Naive thymus-derived CD4-positive, alpha-beta T cell (primary cell): ENCODE data around the gene WDR46. TPM values are rescaled to one million over a fixed set of nuclear protein-coding genes. Genes with fewer than 3 reads are reported as not detected.

ENCODE experiments used
- ATAC-seq: fragments of 150-1000 bp; cut with Tn5 transposase; 2 replicates; pipeline ENCODE4 v1.10.0; 2021; ENCODE audit warnings: mild to moderate bottlenecking, moderate library complexity
- CTCF ChIA-PET: fragments of 350-600 bp; sonication (Branson Sonifier 250); formaldehyde crosslinking; loops from one replicate; lab custom pipeline; 2021; ENCODE audit warnings: antibody characterized with exemption; lab: Charles Lee
- POLR2A ChIA-PET: fragments of 350-600 bp; sonication (Branson Sonifier 250); formaldehyde crosslinking; loops from one replicate; lab custom pipeline; 2021; ENCODE audit warnings: antibody characterized with exemption, inconsistent platforms; lab: Charles Lee
- DNase-seq, 9 donors: peaks; one replicate each; pipeline versions ENCODE4 v3.0.0 to v3.0.0-alpha.2; 2020 to 2022; ENCODE audit warnings: mixed read lengths in 1 of 9
- H3K27ac ChIP-seq: one replicate; pipeline ENCODE4 v1.7.0; 2013; ENCODE audit warnings: mild to moderate bottlenecking, low read depth, low read length, moderate library complexity
- H3K27me3 ChIP-seq, 2 donors: one replicate each; pipeline ENCODE4 v1.7.0; 2013; ENCODE audit warnings: low read length in 2 of 2, mild to moderate bottlenecking in 2 of 2, moderate library complexity in 2 of 2; ENCODE audit not compliant: control insufficient read depth in 2 of 2, insufficient read depth in 2 of 2
- H3K36me3 ChIP-seq, 3 experiments: 1 replicate in 2 of 3; 2 replicates in 1 of 3; pipeline ENCODE4 v1.7.0; 2013; ENCODE audit warnings: low read length in 3 of 3, mild to moderate bottlenecking in 3 of 3, moderate library complexity in 1 of 3; ENCODE audit not compliant: insufficient read depth in 3 of 3, control insufficient read depth in 2 of 3
- H3K4me1 ChIP-seq, 2 donors: one replicate each; pipeline ENCODE4 v1.7.0; 2013; ENCODE audit warnings: low read length in 2 of 2, mild to moderate bottlenecking in 2 of 2, moderate library complexity in 1 of 2; ENCODE audit not compliant: control insufficient read depth in 2 of 2, insufficient read depth in 2 of 2
- H3K4me3 ChIP-seq: 2 replicates; pipeline ENCODE4 v1.7.0; 2013; ENCODE audit warnings: mild to moderate bottlenecking, low read length
- H3K9me3 ChIP-seq, 3 experiments: 1 replicate in 2 of 3; 2 replicates in 1 of 3; pipeline ENCODE4 v1.7.0; 2013; ENCODE audit warnings: low read length in 3 of 3; ENCODE audit not compliant: control insufficient read depth in 2 of 3
- H3K27ac Mint-ChIP-seq, 9 donors: one replicate each; pipeline ENCODE4 v1.8.0; 2020 to 2022; ENCODE audit warnings: mixed read lengths in 9 of 9, mild to moderate bottlenecking in 8 of 9, moderate library complexity in 5 of 9, inconsistent platforms in 2 of 9
- H3K27me3 Mint-ChIP-seq, 5 donors: one replicate each; pipeline ENCODE4 v1.8.0; 2021 to 2022; ENCODE audit warnings: mixed read lengths in 5 of 5, mild to moderate bottlenecking in 1 of 5
- H3K36me3 Mint-ChIP-seq, 5 donors: one replicate each; pipeline ENCODE4 v1.8.0; 2020 to 2022; ENCODE audit warnings: mixed read lengths in 5 of 5, mild to moderate bottlenecking in 3 of 5, inconsistent platforms in 1 of 5
- H3K4me1 Mint-ChIP-seq, 7 donors: one replicate each; pipeline ENCODE4 v1.8.0; 2020 to 2022; ENCODE audit warnings: mixed read lengths in 7 of 7, mild to moderate bottlenecking in 3 of 7, inconsistent platforms in 1 of 7
- H3K4me3 Mint-ChIP-seq, 10 donors: one replicate each; pipeline ENCODE4 v1.8.0; 2020 to 2022; ENCODE audit warnings: mild to moderate bottlenecking in 10 of 10, mixed read lengths in 10 of 10, moderate library complexity in 6 of 10, inconsistent platforms in 2 of 10
- H3K9me3 Mint-ChIP-seq, 11 donors: one replicate each; pipeline ENCODE4 v1.8.0; 2020 to 2022; ENCODE audit warnings: mixed read lengths in 11 of 11, mild to moderate bottlenecking in 4 of 11, inconsistent platforms in 1 of 11, moderate library complexity in 1 of 11
- intact Hi-C, 2 donors: fragments of 100-400 bp; cut with micrococcal nuclease; formaldehyde crosslinking; loops; one replicate each; pipeline ENCODE4 v1.15.1; 2023
- polyA plus RNA-seq, 2 donors: library from polyadenylated mRNA; unstranded; fragments of 300-500 nt; fragmentation: Illumina TruSeq; gene quantifications; one replicate each; pipeline ENCODE4 v1.2.3, GENCODE V29; 2021
- total RNA-seq, 6 experiments: library from RNA in 5 of 6; stranded (reverse) in 5 of 6; gene quantifications; 1 replicate in 5 of 6; 2 replicates in 1 of 6; pipeline ENCODE4 v1.2.3 and lab custom pipeline; 2021 to 2026

WDR46 gene
- total and polyA plus RNA-seq, 7 experiments from 2014 or later: 25.3 to 82.9 (median 54.4) TPM

DNA sequence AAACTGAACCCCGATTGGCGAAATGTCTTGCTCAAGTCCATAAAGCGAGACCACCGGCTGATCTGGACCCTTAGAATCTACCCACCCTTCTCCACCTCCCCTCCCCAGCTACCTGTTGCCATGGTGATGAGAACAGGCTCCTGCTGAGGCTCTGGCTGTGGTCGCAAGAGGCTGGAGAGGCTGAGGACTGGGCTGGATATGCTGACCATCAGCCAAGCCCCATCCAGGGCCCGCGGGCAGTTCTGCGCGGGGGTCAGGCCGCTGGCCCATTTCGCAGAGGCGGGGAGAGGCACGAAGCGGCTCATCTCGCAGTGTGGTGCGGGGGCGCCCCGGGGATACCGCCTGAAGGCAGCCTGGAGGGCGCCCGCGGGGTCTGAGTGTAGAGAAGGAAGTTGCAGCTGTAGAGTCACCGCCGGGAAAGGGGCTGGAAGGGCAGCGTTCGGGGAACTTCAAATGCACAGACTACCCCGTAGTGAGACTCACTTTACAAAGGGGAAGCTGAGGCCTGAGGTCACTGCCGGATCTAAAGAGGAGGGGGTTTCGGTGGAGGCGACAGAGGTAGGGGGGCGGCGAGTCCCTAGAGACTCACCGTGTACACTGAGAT is 24.2 kb upstream of the WDR46 start:
- Histone ChIP-seq H3K9me3 (no peaks in the 10 kb centered on the region), H3K4me3 (peak overlapping the region; percentile 97), H3K4me1 (peaks cover 35 to 36% of the 10 kb centered on the region in 2 donors), H3K27me3 (no peaks in the 10 kb centered on the region), H3K27ac (peak overlapping the region; percentile 99), H3K36me3 (peaks cover 0 to 25% (median 7%) of the 10 kb centered on the region in 3 experiments)
- Mint-ChIP-seq H3K27me3 (no peaks in the 10 kb centered on the region), H3K36me3 (peaks cover 0 to 38% (median 8%) of the 10 kb centered on the region in 5 donors), H3K9me3 (peaks cover 0 to 2% (median 0%) of the 10 kb centered on the region in 11 donors), H3K27ac (peak overlapping the region; percentile 97 to 99 (median 98)), H3K4me3 (peak overlapping the region; percentile 81 to 100 (median 99)), H3K4me1 (peaks cover 35 to 70% (median 56%) of the 10 kb centered on the region in 7 donors)
- ChIA-PET POLR2A (interaction anchor here (0.6 to 5.3 kb wide), 16 partner anchors 11 to 369 kb away, joined by 3 to 65 read pairs (median 4); partner anchors contain the start of genes B3GALT4, CUTA, PFDN6 and RGL2), CTCF (interaction anchor here (1.4 to 2.5 kb wide), 3 partner anchors 12 to 32 kb away, joined by 5 to 30 read pairs (median 6); no protein-coding TSS in a partner anchor)
- intact Hi-C loops: loop anchor here (2.0 to 10.0 kb wide), 5 partner anchors 36 to 922 kb away; partner anchors contain the start of genes B3GALT4 (in 2 of the 2), HMGA1 (in 1 of the 2), KIFC1 (in 1 of the 2) and PSMB9 (in 1 of the 2)
- ATAC-seq (peak; percentile 1), DNase-seq (peak in 8 of 9 donors; percentile 19 to 64 (median 30))

DNA sequence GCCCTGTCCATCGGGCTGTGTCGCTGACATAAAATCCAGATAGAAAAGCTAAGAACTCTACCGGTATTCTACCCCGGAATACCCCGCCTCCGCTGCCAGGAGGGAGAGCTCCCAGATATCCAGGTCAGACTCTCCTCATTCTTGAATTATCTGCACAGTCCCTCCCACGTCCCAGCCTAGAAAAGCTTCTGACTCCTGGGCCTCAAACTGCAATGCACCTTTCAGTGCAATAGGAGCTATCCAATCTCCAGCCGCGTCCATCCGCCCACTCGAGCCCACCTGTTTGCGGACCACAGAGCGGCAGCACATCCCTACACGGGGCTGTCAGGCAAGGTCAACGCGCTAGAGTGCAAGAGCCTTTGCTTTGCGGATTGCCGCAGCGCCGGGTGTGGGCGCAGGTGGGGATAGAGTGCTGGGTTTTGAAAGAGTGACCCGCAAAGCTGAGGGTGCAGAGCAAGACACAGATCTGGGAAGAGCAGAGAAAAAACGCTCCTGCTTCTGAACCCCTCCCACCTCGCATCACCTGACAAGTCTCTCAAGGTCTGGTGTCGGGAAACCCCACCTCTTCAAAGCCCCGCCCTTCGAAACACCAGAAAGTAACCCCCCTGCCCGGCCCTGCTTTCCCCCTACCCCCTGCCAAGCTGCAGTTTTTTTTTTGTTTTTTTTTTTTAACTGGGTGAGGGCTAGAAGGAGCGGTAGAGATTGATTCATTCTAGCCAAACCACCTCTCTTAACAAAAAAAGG is 23.5 kb upstream of the WDR46 start:
- H3K36me3 ChIP-seq: peaks cover 5 to 31% (median 7%) of the 10 kb centered on the region in 3 experiments
- CTCF ChIA-PET: interaction anchor here (1.0 to 2.5 kb wide), 4 partner anchors 11 to 35 kb away, joined by 3 to 30 read pairs (median 6); partner anchors contain the start of gene B3GALT4
- H3K9me3 Mint-ChIP-seq: no peaks in the 10 kb centered on the region
- peak overlapping the region; percentile 99 for H3K27ac ChIP-seq
- H3K27me3 ChIP-seq: no peaks in the 10 kb centered on the region
- H3K36me3 Mint-ChIP-seq: peaks cover 0 to 34% (median 8%) of the 10 kb centered on the region in 5 donors
- peak overlapping the region; percentile 97 for H3K4me3 ChIP-seq
- POLR2A ChIA-PET: interaction anchor here (0.7 to 5.3 kb wide), 16 partner anchors 8 to 328 kb away, joined by 3 to 65 read pairs (median 5); partner anchors contain the start of genes B3GALT4, CUTA, PFDN6 and RGL2
- H3K27ac Mint-ChIP-seq: peak overlapping the region; percentile 97 to 99 (median 98)
- intact Hi-C loops: loop anchor here (1.0 to 10.0 kb wide), 7 partner anchors 13 to 922 kb away; partner anchors contain the start of genes B3GALT4 (in 2 of the 2), HMGA1 (in 1 of the 2), KIFC1 (in 1 of the 2) and PSMB9 (in 1 of the 2)
- ATAC-seq (peak; percentile 65), DNase-seq (peak; percentile 51 to 94 (median 79))
- peaks cover 33 to 38% of the 10 kb centered on the region in 2 donors for H3K4me1 ChIP-seq
- H3K4me1 Mint-ChIP-seq: peaks cover 30 to 68% (median 54%) of the 10 kb centered on the region in 7 donors
- H3K4me3 Mint-ChIP-seq: peak overlapping the region; percentile 81 to 100 (median 99)
- H3K27me3 Mint-ChIP-seq: no peaks in the 10 kb centered on the region
- no peaks in the 10 kb centered on the region for H3K9me3 ChIP-seq

DNA sequence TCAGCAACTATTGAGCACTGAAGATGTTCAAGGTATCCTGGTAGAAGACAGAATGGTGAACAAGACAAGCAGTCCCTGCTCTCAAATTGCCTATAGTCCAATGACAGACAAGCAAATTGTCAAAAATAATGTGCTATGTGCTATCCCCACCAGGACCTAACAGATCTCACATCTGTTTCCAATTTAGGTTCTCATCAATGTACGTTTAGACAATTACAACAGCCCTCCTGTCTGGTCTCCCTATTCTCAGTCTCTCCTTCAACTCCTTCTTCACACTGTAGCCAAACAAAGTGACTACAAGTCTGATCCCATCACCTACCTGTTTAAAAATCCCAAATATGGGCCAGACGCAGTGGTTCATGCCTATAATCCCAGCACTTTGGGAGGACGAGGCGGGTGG is 17.3 kb upstream of the WDR46 start:
- ChIA-PET POLR2A (interaction anchor here (1.0 to 2.3 kb wide), 3 partner anchors 38 to 112 kb away, joined by 3 to 8 read pairs (median 5); partner anchors contain the start of gene CUTA), CTCF (no interaction called here)
- Histone ChIP-seq H3K4me1 (peaks cover 9 to 17% of the 10 kb centered on the region in 2 donors), H3K27ac (peak overlapping the region; percentile 18), H3K36me3 (peaks cover 30 to 60% (median 30%) of the 10 kb centered on the region in 3 experiments), H3K27me3 (no peaks in the 10 kb centered on the region), H3K9me3 (no peaks in the 10 kb centered on the region), H3K4me3 (no peak overlapping the region)
- Mint-ChIP-seq H3K36me3 (peaks cover 4 to 25% (median 13%) of the 10 kb centered on the region in 5 donors), H3K9me3 (no peaks in the 10 kb centered on the region), H3K4me3 (peak overlapping the region in 2 of 10 donors; percentile 1 to 4), H3K27me3 (no peaks in the 10 kb centered on the region), H3K27ac (peak overlapping the region in 6 of 9 donors; percentile 8 to 72 (median 52)), H3K4me1 (peaks cover 23 to 51% (median 43%) of the 10 kb centered on the region in 7 donors)
- no peak for DNase-seq
- intact Hi-C loops: no loop called here
- ATAC-seq: no peak

DNA sequence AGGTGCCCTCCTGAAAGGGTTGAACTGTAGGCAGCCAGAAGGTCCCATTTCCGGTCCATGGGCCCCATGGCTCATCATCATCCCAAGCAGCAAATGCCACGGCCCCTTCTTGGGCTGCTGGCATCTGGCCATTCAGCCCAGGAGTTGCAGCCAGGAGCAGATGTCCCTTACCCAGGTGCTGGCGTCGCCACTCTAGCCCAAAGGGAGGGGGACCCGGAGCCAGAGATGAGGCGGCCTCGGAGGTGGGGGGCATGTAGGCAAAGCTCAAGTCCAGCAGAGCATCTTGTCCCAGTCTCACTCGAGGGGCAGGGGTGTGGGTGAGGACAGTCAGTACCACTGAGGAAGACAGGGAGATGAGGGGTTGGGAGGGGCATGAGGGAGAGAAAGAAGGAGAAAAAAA is 16.0 kb upstream of the WDR46 start:
- H3K4me1 ChIP-seq: peaks cover 10% of the 10 kb centered on the region in 2 donors
- H3K4me1 Mint-ChIP-seq: peaks cover 28 to 56% (median 47%) of the 10 kb centered on the region in 7 donors
- peak overlapping the region in 2 of 9 donors; percentile 51 to 77 for H3K27ac Mint-ChIP-seq
- no peaks in the 10 kb centered on the region for H3K27me3 Mint-ChIP-seq
- no peaks in the 10 kb centered on the region for H3K9me3 Mint-ChIP-seq
- H3K27ac ChIP-seq: no peak overlapping the region
- ATAC-seq (no peak), DNase-seq (no peak)
- ChIA-PET POLR2A (interaction anchor here (1.0 to 1.2 kb wide), 3 partner anchors 10 to 113 kb away, joined by 3 to 6 read pairs (median 4); partner anchors contain the start of gene CUTA), CTCF (interaction anchor here (1.0 to 1.2 kb wide), 2 partner anchors 18 to 40 kb away, joined by 3 read pairs; no protein-coding TSS in a partner anchor)
- no peaks in the 10 kb centered on the region for H3K9me3 ChIP-seq
- no peak overlapping the region for H3K4me3 Mint-ChIP-seq
- intact Hi-C loops: no loop called here
- H3K36me3 Mint-ChIP-seq: peaks cover 4 to 25% (median 12%) of the 10 kb centered on the region in 5 donors
- H3K27me3 ChIP-seq: no peaks in the 10 kb centered on the region
- H3K4me3 ChIP-seq: no peak overlapping the region
- peaks cover 30 to 54% (median 30%) of the 10 kb centered on the region in 3 experiments for H3K36me3 ChIP-seq

DNA sequence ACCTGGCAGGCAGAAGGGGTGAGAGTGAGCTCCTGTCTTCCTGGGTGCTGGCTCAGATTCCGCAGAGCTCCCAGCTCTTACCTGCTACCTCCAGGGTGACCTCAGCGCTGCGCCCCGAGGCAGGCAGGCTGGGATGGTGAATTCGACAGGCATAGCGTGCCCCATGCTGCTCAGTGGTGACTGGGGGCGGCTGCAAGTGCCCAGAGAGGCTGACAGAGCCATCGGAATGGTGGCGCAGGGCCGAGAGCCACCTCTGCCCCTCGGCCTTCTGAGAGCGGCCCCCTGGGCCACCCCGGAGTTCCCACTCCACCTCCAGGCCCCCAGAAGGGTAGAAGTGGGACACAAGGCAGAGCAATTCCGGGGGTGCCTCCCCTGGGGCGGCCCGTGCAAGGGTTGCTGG is 15.2 kb upstream of the WDR46 start:
- CTCF ChIA-PET: interaction anchor here (1.0 kb wide), 1 partner anchor 41 kb away, joined by 3 read pairs; no protein-coding TSS in a partner anchor
- Histone ChIP-seq H3K4me1 (peaks cover 10 to 13% of the 10 kb centered on the region in 2 donors), H3K9me3 (no peaks in the 10 kb centered on the region), H3K36me3 (peaks cover 30 to 52% (median 30%) of the 10 kb centered on the region in 3 experiments), H3K4me3 (no peak overlapping the region), H3K27ac (no peak overlapping the region), H3K27me3 (no peaks in the 10 kb centered on the region)
- peaks cover 4 to 31% (median 16%) of the 10 kb centered on the region in 5 donors for H3K36me3 Mint-ChIP-seq
- DNase-seq (no peak), ATAC-seq (no peak)
- no peaks in the 10 kb centered on the region for H3K27me3 Mint-ChIP-seq
- H3K4me1 Mint-ChIP-seq: peaks cover 34 to 65% (median 54%) of the 10 kb centered on the region in 7 donors
- peak overlapping the region in 3 of 9 donors; percentile 70 to 80 (median 77) for H3K27ac Mint-ChIP-seq
- peaks cover 0 to 3% (median 0%) of the 10 kb centered on the region in 11 donors for H3K9me3 Mint-ChIP-seq
- no peak overlapping the region for H3K4me3 Mint-ChIP-seq
- intact Hi-C loops: no loop called here
- POLR2A ChIA-PET: no interaction called here
